Hematopoietic multipotent progenitor cell treated with erythropoietin and hydrocortisone succinate and interleukin-3 and kit ligand, for 8 days (in vitro differentiated cells): ENCODE measurements around the gene CABP7.
A peak's percentile ranks its signal among the peaks of the same experiment; 100 is the strongest.

ENCODE experiments used
- DNase-seq: peaks from one replicate; pipeline ENCODE4 v3.0.0-alpha.2; 2015

CABP7 gene

GRCh38 chr22:29702931-29703501, 16.8 kb upstream of the CABP7 start:
- no peak for DNase-seq

- DNase-seq: no peak
Measured at GRCh38 chr22:29703569-29704195, 16.1 kb upstream of the CABP7 start.

DNA sequence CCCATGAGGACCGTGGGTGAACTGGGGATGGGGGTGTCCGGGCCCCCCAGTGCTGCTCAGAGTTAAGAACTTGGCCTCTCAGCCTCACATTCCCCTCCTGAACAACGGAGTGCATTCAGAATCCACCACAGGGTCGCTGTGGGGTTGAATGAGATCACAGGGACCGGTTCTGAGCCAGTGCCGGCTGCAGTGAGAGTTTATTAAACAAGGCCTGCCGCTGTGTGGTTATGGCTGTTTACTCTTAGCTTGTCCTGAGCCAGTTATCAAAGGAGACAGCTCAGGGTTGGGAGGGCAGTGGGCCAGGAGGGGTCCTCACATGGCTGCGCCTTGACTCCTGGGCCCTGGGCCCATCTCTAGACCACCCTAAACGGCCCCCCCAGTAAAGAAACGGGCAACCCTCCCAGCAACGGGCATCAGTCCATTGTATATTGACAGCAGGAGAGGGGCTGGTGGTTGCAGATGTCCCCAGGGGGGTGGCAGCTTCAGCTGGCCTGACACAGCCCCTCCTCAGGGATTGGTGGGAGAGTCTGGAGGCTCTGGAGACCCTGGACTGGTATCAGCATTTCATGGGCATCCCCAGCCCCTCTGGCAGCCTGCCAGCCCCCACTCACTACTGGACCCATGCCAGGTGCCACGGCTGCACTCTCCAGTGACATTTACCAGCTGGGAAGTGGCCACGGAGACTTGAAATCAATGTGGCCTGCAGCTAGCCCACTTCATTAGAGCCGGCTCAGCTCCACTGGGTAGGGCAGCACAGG, 15.1 kb upstream of the CABP7 start:
- peak; percentile 27 for DNase-seq

GRCh38 chr22:29705651-29706050, 14.2 kb upstream of the CABP7 start:
- no peak for DNase-seq

DNA sequence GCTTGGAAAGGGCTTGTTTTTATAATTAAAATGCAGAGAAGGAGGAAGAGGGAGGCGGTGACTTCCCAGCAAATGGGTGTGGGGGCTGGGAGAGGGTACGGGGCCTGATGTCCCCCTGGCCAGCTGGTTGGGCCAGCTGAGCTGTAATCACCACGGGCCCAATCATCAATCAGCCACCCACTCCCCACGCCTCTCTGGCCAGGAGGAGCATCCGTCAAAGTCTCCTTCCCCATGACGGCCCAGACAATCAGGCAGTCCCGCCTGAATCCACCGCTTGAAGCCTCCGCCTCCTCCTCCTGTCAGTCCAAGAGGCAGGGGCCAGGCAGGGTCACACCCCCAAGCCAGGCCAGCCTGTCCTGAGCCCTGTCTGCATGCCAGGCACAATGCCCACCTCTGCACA, 13.3 kb upstream of the CABP7 start:
- DNase-seq: no peak

DNA sequence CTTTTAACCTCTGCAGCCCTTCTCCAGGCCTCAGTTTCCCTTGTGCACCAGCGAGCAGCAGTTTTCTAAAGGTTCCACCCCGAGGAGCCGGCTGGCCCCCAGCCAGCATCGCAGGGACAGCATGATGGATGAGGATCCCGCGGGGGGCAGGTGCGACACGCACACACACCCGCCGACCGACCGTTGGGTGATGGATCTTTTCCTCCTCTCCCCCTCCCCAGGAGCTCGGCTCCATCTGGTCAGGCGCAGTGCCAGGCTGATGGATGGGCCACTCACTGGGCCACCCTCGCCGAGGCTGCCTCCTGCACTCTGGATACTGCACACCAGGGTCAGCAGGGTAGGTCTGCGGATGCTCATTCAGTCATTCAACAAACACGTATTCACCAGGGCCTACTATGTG, 12.8 kb upstream of the CABP7 start:
- no peak for DNase-seq

- DNase-seq: no peak
Measured at GRCh38 chr22:29707471-29707870, 12.3 kb upstream of the CABP7 start.

DNA sequence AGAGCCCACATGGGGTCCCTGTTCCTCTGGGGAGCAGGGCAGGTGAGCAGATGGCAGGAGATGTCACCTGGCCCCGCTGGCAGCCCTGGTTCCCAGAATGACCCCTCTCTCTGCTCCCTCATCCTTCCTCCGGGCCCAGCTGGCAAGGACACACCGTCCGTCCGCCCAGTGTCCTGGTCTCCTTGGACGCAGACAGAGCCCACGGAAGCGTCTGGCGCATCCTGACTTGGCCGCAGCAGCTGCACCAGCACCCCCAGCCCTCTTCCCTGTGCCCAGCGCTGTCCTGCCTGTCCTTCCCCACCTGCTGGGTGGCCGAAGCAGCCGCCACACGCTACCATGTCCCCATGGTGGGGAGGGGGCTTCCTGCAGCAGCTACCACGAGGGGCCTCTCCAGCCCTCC, 9.6 kb upstream of the CABP7 start:
- no peak for DNase-seq

DNA sequence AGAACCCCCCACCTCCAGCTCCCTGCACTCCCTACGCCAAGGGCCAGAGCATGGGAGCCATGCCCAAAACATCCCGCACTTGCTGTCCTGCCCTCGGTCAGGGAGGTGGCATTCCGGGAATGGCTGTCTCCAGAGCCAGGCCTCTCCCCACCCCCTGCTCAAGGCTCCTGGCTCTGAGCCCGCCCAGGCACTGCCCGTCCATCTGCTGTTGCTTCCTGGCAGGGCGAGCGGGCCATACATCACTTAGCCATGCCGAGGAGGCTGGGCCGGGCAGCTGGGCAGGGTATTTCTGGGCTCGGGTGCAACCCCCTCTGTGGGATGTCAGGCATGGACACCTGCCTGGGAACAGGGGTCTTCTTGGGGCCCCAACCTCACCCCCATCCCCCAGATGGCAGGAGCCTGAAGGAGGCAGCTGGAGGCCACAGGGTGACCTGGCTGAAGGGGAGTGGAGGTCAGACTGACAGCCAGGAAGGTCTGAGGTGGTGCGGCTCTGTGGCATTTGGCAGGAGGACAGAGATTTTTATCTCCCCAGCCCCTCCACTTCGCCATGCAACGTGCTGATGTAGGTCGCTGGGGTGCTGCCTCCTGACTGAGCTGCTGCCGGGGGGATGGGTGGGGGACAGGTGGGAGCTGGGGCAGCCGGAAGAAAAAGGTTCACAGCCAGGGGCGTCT, 8.7 kb upstream of the CABP7 start:
- DNase-seq: no peak

- DNase-seq: no peak
Measured at GRCh38 chr22:29712119-29712518, 7.7 kb upstream of the CABP7 start.

GRCh38 chr22:29713156-29713727, 6.6 kb upstream of the CABP7 start:
- DNase-seq: no peak

DNA sequence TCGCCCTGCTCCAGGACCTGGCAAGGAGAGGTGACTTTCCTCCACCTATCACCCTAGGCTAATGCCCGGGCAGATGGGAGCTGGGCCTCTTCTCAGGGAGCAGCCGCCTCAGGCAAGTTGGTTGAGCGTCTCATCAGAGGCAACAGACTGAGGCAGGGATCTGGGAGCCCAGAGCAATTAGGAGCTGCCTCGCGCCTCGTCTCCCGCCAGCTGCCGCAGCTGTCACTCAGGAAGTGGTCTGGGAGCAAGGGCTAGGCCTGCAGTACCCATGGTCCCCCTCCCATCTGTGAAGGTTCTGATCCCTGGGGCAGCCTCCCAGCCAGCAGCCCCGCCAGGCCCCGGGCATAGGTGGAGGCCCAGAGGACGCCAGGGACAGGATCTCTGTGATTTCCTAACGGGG, 4.6 kb upstream of the CABP7 start:
- DNase-seq: no peak

DNA sequence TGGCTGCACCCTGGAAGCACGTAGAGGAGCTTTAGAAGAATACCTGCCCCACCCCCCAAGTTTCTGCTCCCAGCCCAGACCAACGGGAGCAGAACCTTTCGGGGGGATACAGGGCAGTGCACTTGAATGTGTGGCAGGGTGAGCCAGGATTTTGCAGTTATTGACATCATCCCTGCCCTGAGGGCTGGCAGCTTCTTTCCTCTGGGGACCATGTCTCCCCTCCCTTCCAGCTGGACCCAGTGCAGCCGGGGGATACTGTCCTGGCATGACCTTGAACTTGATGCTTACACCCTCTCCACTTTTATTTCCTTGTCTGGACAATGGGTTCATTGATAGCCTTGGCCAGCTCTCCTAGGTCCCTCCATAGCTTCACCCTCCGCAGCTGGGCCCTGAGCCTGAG, 4.1 kb upstream of the CABP7 start:
- no peak for DNase-seq

GRCh38 chr22:29716814-29717545, 2.8 kb upstream of the CABP7 start:
- DNase-seq: peak; percentile 68

- no peak for DNase-seq
Measured at GRCh38 chr22:29717789-29718188, 2.0 kb upstream of the CABP7 start.

DNA sequence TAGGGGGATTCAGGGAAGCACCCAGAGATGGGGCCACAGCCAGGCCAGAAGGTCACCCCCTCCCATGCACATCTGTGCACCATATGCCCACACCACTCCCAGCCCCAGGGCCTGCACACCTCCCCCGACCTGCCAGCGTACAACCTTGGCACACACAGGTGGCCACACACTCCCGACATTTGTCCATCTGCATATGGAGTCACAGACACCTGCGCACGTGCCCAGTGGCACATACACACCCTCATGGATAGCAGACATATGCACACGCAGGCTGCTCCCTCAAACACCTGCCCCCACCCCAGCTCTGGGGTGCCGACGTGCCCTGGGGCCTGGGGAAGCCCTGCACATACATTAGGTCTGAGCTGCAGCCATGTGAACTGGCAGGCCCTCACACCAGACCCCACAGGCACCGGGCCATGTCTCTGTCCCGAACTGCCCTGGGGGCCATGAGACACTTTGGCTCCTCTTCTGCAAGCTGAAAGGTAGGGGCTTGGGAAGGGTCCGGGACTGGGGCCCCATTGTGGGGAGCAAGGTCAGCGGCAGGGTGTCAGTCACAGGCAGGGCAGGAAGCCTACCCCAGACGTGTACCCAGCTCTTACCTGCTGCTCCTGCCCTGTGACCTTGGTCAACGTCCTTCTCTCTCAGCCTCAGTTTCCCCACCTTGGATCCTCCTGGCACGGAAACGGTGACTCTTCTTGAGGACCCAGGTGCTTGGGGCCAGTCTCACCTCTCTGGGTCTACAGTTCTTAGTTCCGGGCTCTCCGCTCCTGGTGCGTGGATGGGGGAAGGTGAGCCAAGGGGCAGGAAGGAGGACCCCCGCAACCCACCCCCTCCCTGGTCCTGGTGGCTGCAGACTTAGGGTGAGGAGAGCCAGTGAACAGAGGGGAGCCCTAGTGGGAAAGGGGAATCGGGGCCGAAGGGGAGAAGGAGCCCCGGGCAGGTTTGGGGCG, 579 bp upstream of the CABP7 start:
- no peak for DNase-seq

DNA sequence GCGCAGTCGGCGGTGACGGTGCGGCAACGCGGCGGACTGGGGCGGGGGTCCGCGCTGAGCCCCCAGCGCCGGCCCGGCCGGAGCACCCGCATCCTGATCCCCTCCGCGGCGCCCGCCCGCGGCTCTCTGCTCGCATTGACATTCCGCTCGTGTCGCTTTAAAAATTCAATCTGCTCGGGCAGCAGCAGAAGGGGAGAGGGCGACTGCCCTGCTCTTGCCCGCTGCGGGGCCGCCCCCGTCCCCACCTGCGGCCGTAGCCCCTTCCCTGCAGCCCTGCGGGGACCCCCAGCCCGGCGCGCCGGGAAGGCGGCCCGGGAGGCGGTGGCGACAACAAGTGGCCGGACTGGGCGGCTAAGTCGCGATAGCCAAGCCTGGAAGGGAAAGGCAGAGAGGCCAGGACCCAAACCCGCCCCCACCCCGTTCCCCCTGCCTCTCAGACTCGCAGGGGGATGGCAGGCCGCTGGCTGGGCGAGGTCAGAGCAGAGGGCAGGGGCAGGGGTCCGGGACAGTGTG, 1.1 kb downstream of the CABP7 start:
- DNase-seq: no peak

- DNase-seq: peak; percentile 32
Measured at GRCh38 chr22:29722151-29722550, 2.3 kb downstream of the CABP7 start.

DNA sequence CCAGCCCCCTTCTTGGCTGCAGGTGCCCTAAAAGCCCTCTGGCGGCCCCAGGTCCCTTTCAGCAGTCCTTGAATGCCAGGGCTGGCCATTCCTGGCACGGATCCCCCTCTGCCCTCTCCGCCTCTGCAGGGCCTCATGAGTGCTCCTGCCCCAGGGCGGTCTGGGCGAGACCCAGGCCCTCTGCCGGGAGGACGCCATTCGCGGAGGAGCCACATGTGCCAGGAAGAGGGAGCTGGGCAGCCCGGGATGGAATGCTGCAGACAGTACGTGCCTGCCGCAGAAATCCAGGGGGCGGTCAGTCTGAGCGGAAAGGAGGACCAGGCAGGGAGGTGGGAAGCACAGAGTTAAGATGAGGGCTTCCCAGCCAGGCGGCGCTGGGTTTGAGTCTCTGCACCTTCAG, 2.8 kb downstream of the CABP7 start:
- no peak for DNase-seq

DNA sequence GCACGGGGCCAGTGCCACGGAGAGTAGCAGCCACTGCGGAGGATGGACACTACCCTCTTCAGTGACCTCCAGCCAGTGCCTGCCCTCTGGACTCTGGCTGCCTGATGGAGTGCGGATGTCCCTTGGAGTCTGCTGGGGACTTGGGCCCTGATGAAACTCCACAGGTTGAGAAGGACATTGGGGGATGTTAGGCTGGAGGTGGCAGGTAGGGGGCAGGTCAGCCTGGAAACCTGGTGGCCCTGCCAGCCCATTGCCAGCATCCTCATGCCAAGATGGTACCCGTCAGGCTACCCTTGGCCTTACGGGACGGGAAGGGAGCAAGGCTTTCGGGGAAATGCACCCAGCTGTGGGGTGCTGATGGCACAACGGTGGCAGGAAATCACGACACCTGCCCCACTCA, 4.0 kb downstream of the CABP7 start:
- no peak for DNase-seq

- DNase-seq: no peak
Measured at GRCh38 chr22:29724843-29725242, 5.0 kb downstream of the CABP7 start.
